Astrocyte (in vitro differentiated cells and primary cell): ENCODE results near the gene RSL24D1. TPM values are rescaled to one million over a fixed set of nuclear protein-coding genes. Genes with fewer than 3 reads are reported as not detected.

Source experiments
- DNase-seq: peaks from one replicate; pipeline ENCODE4 v3.0.0-alpha.2; 2010; ENCODE audit warnings: low read depth
- FAIRE-seq: peaks from 2 replicates; lab custom pipeline; 2011; peaks lifted over from hg19 to GRCh38; lab: Jason Lieb, UNC
- H2AFZ ChIP-seq: 2 replicates; pipeline ENCODE4 v1.6.0; 2012; ENCODE audit warnings: low read depth, low read length, inconsistent platforms
- H3K27ac ChIP-seq: 2 replicates; pipeline ENCODE4 v1.5.1; 2011; ENCODE audit warnings: low read depth, low read length, inconsistent platforms
- H3K27me3 ChIP-seq: 2 replicates; pipeline ENCODE4 v1.6.0; 2011; ENCODE audit warnings: low read length, inconsistent platforms; ENCODE audit not compliant: insufficient read depth
- H3K36me3 ChIP-seq: 2 replicates; pipeline ENCODE4 v1.5.1; 2011; ENCODE audit warnings: low read length, inconsistent platforms; ENCODE audit not compliant: insufficient read depth
- H3K4me1 ChIP-seq: 2 replicates; pipeline ENCODE4 v1.5.1; 2011; ENCODE audit warnings: low read length, inconsistent platforms; ENCODE audit not compliant: insufficient read depth
- H3K4me2 ChIP-seq: 2 replicates; pipeline ENCODE4 v1.6.0; 2012; ENCODE audit warnings: low read length, inconsistent platforms
- H3K4me3 ChIP-seq: 2 replicates; pipeline ENCODE4 v1.5.1; 2011; ENCODE audit warnings: low read depth, mild to moderate bottlenecking, low read length, inconsistent platforms; ENCODE audit not compliant: insufficient read depth
- H3K79me2 ChIP-seq: 2 replicates; pipeline ENCODE4 v1.6.0; 2012; ENCODE audit warnings: mild to moderate bottlenecking, low read length, inconsistent platforms; ENCODE audit not compliant: insufficient read depth
- H3K9ac ChIP-seq: 2 replicates; pipeline ENCODE4 v1.6.0; 2012; ENCODE audit warnings: mild to moderate bottlenecking, low read length, inconsistent platforms
- H3K9me3 ChIP-seq: 2 replicates; pipeline ENCODE4 v1.5.1; 2012; ENCODE audit warnings: low read depth, mild to moderate bottlenecking, low read length, inconsistent platforms; ENCODE audit not compliant: insufficient read depth
- H4K20me1 ChIP-seq: 2 replicates; pipeline ENCODE4 v1.6.0; 2012; ENCODE audit warnings: low read length, inconsistent platforms; ENCODE audit not compliant: insufficient read depth
- H3K27ac Mint-ChIP-seq: one replicate; pipeline ENCODE4 v1.8.0; 2021; ENCODE audit warnings: mild to moderate bottlenecking, mixed read lengths; ENCODE audit not compliant: unreplicated experiment
- H3K27me3 Mint-ChIP-seq: one replicate; pipeline ENCODE4 v1.8.0; 2021; ENCODE audit warnings: low read depth, mixed read lengths; ENCODE audit not compliant: unreplicated experiment
- H3K36me3 Mint-ChIP-seq: one replicate; pipeline ENCODE4 v1.8.0; 2021; ENCODE audit warnings: low read depth, mixed read lengths; ENCODE audit not compliant: unreplicated experiment
- H3K4me1 Mint-ChIP-seq: one replicate; pipeline ENCODE4 v1.8.0; 2021; ENCODE audit warnings: low read depth, mixed read lengths; ENCODE audit not compliant: unreplicated experiment
- H3K4me3 Mint-ChIP-seq: one replicate; pipeline ENCODE4 v1.8.0; 2021; ENCODE audit warnings: mild to moderate bottlenecking, moderate library complexity, mixed read lengths; ENCODE audit not compliant: unreplicated experiment
- H3K9me3 Mint-ChIP-seq: one replicate; pipeline ENCODE4 v1.8.0; 2021; ENCODE audit warnings: mild to moderate bottlenecking, mixed read lengths; ENCODE audit not compliant: unreplicated experiment
- CTCF ChIP-seq: IDR thresholded peaks from 2 replicates; pipeline ENCODE4 v1.5.1; 2011; ENCODE audit warnings: low read depth, mild to moderate bottlenecking, inconsistent platforms, low read length, moderate library complexity; ENCODE audit not compliant: insufficient read depth
- EZH2 ChIP-seq: IDR thresholded peaks from 2 replicates; pipeline ENCODE4 v1.6.1; 2012; ENCODE audit warnings: mild to moderate bottlenecking, low read length, inconsistent platforms; ENCODE audit not compliant: insufficient read depth
- total RNA-seq: library from RNA; stranded (reverse); gene quantifications from 2 replicates; pipeline ENCODE4 v1.2.1, GENCODE V29; 2021

Gene RSL24D1
- total RNA-seq, 1 donor from 2014 or later = 76.1 TPM

- Histone ChIP-seq H3K27ac (no peak overlapping the region), H3K4me1 (peaks cover 11% of the 10 kb centered on the region), H2AFZ (no peak overlapping the region), H3K4me2 (no peak overlapping the region), H3K27me3 (no peaks in the 10 kb centered on the region), H4K20me1 (peaks cover 26% of the 10 kb centered on the region), H3K9ac (no peak overlapping the region), H3K79me2 (peaks cover 30% of the 10 kb centered on the region), H3K4me3 (no peak overlapping the region), H3K36me3 (no peaks in the 10 kb centered on the region), H3K9me3 (no peaks in the 10 kb centered on the region)
- H3K27me3 Mint-ChIP-seq = no peaks in the 10 kb centered on the region
- no peak overlapping the region for H3K27ac Mint-ChIP-seq
- DNase-seq (no peak), FAIRE-seq (no peak)
- peaks cover 1% of the 10 kb centered on the region for H3K36me3 Mint-ChIP-seq
- H3K4me1 Mint-ChIP-seq = peaks cover 12% of the 10 kb centered on the region
- TF ChIP-seq EZH2 (no peak), CTCF (no peak)
- no peaks in the 10 kb centered on the region for H3K9me3 Mint-ChIP-seq
- H3K4me3 Mint-ChIP-seq = no peak overlapping the region
Measured at GRCh38 chr15:55198706-55199105, 2.0 kb upstream of the RSL24D1 start.

GRCh38 chr15:55197719-55198118 is 978 bp upstream of the RSL24D1 start:
- H3K9me3 ChIP-seq = no peaks in the 10 kb centered on the region
- Mint-ChIP-seq H3K4me1 (peaks cover 19% of the 10 kb centered on the region), H3K4me3 (no peak overlapping the region), H3K27ac (no peak overlapping the region), H3K9me3 (no peaks in the 10 kb centered on the region), H3K36me3 (peaks cover 1% of the 10 kb centered on the region), H3K27me3 (no peaks in the 10 kb centered on the region)
- peak overlapping the region; percentile 89 for H3K4me3 ChIP-seq
- H3K36me3 ChIP-seq = peaks cover under 1% of the 10 kb centered on the region
- H4K20me1 ChIP-seq = peaks cover 34% of the 10 kb centered on the region
- H3K27me3 ChIP-seq = no peaks in the 10 kb centered on the region
- H3K79me2 ChIP-seq = peaks cover 40% of the 10 kb centered on the region
- no peak for DNase-seq
- peaks cover 11% of the 10 kb centered on the region for H3K4me1 ChIP-seq
- no peak overlapping the region for H3K27ac ChIP-seq
- peak overlapping the region; percentile 91 for H3K4me2 ChIP-seq
- peak overlapping the region; percentile 96 for H3K9ac ChIP-seq
- no peak for TF ChIP-seq EZH2
- TF ChIP-seq CTCF = no peak
- no peak for FAIRE-seq
- peak overlapping the region; percentile 88 for H2AFZ ChIP-seq

- peak overlapping the region; percentile 96 for H3K9ac ChIP-seq
- no peaks in the 10 kb centered on the region for H3K27me3 ChIP-seq
- DNase-seq = no peak
- peaks cover 20% of the 10 kb centered on the region for H3K4me1 Mint-ChIP-seq
- peaks cover 44% of the 10 kb centered on the region for H3K79me2 ChIP-seq
- no peak for TF ChIP-seq CTCF
- no peak for TF ChIP-seq EZH2
- H3K27ac ChIP-seq = peak overlapping the region; percentile 94
- FAIRE-seq = no peak
- peaks cover 11% of the 10 kb centered on the region for H3K4me1 ChIP-seq
- H3K36me3 Mint-ChIP-seq = peaks cover 1% of the 10 kb centered on the region
- no peaks in the 10 kb centered on the region for H3K27me3 Mint-ChIP-seq
- no peak overlapping the region for H3K27ac Mint-ChIP-seq
- H3K36me3 ChIP-seq = peaks cover 4% of the 10 kb centered on the region
- no peaks in the 10 kb centered on the region for H3K9me3 Mint-ChIP-seq
- no peak overlapping the region for H3K4me3 Mint-ChIP-seq
- peak overlapping the region; percentile 89 for H3K4me3 ChIP-seq
- peaks cover 38% of the 10 kb centered on the region for H4K20me1 ChIP-seq
- H3K4me2 ChIP-seq = peak overlapping the region; percentile 91
- no peaks in the 10 kb centered on the region for H3K9me3 ChIP-seq
- H2AFZ ChIP-seq = peak overlapping the region; percentile 88
Measured at GRCh38 chr15:55197362-55197705, 593 bp upstream of the RSL24D1 start.
